ENCODE data around the gene CYBA.

CYBA gene

DNA sequence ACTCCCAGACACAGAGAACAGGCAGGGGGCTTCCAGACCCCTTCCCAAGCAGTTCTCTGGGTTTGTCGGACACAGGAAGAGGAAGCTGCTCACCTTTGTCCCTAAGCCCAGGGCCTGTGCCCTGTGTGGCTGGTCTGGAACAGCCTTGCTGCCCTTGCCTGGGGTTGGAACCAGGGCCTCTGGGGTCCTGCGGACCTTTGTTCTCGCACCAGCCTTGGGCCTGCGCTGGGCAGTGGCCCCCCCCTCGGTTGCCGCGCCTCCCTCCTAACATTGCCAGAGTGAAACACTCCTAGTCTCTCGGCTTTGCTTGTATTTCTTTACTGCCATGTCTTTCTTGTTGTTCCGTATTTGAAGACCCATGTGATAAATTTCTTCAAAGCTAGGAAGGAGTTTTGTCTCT, 21.0 kb downstream of the CYBA start:
- Histone ChIP-seq H4K20me1 (ENCODE audit: insufficient read depth, low read length) (no peaks in the 10 kb centered on the region), H2AFZ (ENCODE audit: low read length) (no peak overlapping the region), H3K79me2 (ENCODE audit: low read length) (no peaks in the 10 kb centered on the region), H3K9ac (ENCODE audit: low read length) (no peak overlapping the region), H3K4me2 (ENCODE audit: low read depth, low read length) (no peak overlapping the region), H3K4me1 (ENCODE audit: low read length) (0 out of 2 replicates have a peak, but pooled peaks cover 3% of the 10 kb centered on the region), H3F3A (ENCODE audit: insufficient read depth, low read length) (peaks cover 8% of the 10 kb centered on the region; the same call in 1 of the 2 replicates), H3K36me3 (replicated peaks; ENCODE audit: insufficient read depth, low read length) (no peaks in the 10 kb centered on the region), H3K9me3 (replicated peaks; ENCODE audit: insufficient read depth, low read length) (no peaks in the 10 kb centered on the region), H3K27ac (ENCODE audit: low read length) (no peak overlapping the region), H3K9me2 (replicated peaks; ENCODE audit: insufficient read depth, low read length) (no peaks in the 10 kb centered on the region), H3K4me3 (ENCODE audit: low read length) (no peak overlapping the region), H3K27me3 (replicated peaks; ENCODE audit: insufficient read depth, low read length) (no peaks in the 10 kb centered on the region)
- no peak for DNase-seq
- TF ChIP-seq EZH2 (optimal IDR thresholded peaks at IDR 0.05; ENCODE audit: low read depth, low read length) (no peak), CTCF (IDR thresholded peaks at IDR 0.05; ENCODE audit: low read length) (no peak), EZH2phosphoT487 (IDR thresholded peaks at IDR 0.05; ENCODE audit: low read length) (no peak)

DNA sequence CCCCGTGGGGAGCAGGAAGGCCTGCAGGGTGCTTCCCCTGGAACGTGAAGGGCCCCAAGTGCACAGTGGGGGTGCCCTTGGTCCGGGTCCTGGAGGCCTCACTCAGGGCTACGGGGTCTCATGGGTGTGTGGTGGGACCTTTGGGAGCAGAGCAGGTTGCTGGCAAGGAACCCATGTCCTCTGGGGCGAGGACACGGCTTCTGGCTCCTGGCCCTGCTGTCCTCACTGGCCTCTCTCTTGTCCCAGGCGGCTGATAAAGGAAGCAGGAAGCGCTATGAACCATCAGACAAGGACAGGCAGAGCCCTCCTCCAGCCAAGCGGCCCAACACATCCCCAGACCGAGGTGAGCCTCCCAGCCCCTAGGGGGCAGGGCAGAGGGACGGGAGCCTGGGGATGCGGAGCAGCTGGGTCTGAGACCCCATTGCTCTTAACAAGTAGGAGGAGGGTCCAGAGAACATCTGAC, 22.3 kb downstream of the CYBA start:
- H3F3A ChIP-seq (ENCODE audit: insufficient read depth, low read length): peaks cover 5% of the 10 kb centered on the region; the same call in 1 of the 2 replicates
- no peak for TF ChIP-seq EZH2phosphoT487 (IDR thresholded peaks at IDR 0.05; ENCODE audit: low read length)
- TF ChIP-seq EZH2 (optimal IDR thresholded peaks at IDR 0.05; ENCODE audit: low read depth, low read length): no peak
- TF ChIP-seq CTCF (IDR thresholded peaks at IDR 0.05; ENCODE audit: low read length): peak; percentile 9; the same call in 1 of the 2 replicates
- no peak overlapping the region for H3K4me2 ChIP-seq (ENCODE audit: low read depth, low read length)
- H3K4me1 ChIP-seq (ENCODE audit: low read length): 0 out of 2 replicates have a peak, but pooled peaks cover 3% of the 10 kb centered on the region
- no peak overlapping the region for H3K9ac ChIP-seq (ENCODE audit: low read length)
- H3K4me3 ChIP-seq (ENCODE audit: low read length): no peak overlapping the region
- H3K36me3 ChIP-seq (replicated peaks; ENCODE audit: insufficient read depth, low read length): no peaks in the 10 kb centered on the region
- no peak for DNase-seq
- H3K79me2 ChIP-seq (ENCODE audit: low read length): no peaks in the 10 kb centered on the region
- H3K27me3 ChIP-seq (replicated peaks; ENCODE audit: insufficient read depth, low read length): no peaks in the 10 kb centered on the region
- no peak overlapping the region for H3K27ac ChIP-seq (ENCODE audit: low read length)
- no peaks in the 10 kb centered on the region for H3K9me2 ChIP-seq (replicated peaks; ENCODE audit: insufficient read depth, low read length)
- H4K20me1 ChIP-seq (ENCODE audit: insufficient read depth, low read length): no peaks in the 10 kb centered on the region
- H2AFZ ChIP-seq (ENCODE audit: low read length): no peak overlapping the region
- no peaks in the 10 kb centered on the region for H3K9me3 ChIP-seq (replicated peaks; ENCODE audit: insufficient read depth, low read length)

GRCh38 chr16:88627531-88628411, 23.1 kb downstream of the CYBA start:
- Histone ChIP-seq H4K20me1 (ENCODE audit: insufficient read depth, low read length) (no peaks in the 10 kb centered on the region), H3K9me3 (replicated peaks; ENCODE audit: insufficient read depth, low read length) (no peaks in the 10 kb centered on the region), H3K27ac (ENCODE audit: low read length) (no peak overlapping the region), H3K9ac (ENCODE audit: low read length) (no peak overlapping the region), H3K4me3 (ENCODE audit: low read length) (no peak overlapping the region), H3K79me2 (ENCODE audit: low read length) (no peaks in the 10 kb centered on the region), H3K27me3 (replicated peaks; ENCODE audit: insufficient read depth, low read length) (no peaks in the 10 kb centered on the region), H2AFZ (ENCODE audit: low read length) (no peak overlapping the region), H3F3A (ENCODE audit: insufficient read depth, low read length) (no peaks in the 10 kb centered on the region), H3K4me2 (ENCODE audit: low read depth, low read length) (no peak overlapping the region), H3K36me3 (replicated peaks; ENCODE audit: insufficient read depth, low read length) (no peaks in the 10 kb centered on the region), H3K4me1 (ENCODE audit: low read length) (no peaks in the 10 kb centered on the region), H3K9me2 (replicated peaks; ENCODE audit: insufficient read depth, low read length) (no peaks in the 10 kb centered on the region)
- TF ChIP-seq EZH2phosphoT487 (IDR thresholded peaks at IDR 0.05; ENCODE audit: low read length) (no peak), EZH2 (optimal IDR thresholded peaks at IDR 0.05; ENCODE audit: low read depth, low read length) (no peak), CTCF (IDR thresholded peaks at IDR 0.05; ENCODE audit: low read length) (no peak)
- DNase-seq: no peak

Measured in MM.1S (cell line).